HG03135 (cell line): Measurements from ENCODE around the gene PTPRN2.

Source experiments
- ATAC-seq: cut with Tn5 transposase; IDR thresholded peaks from one replicate; pipeline ENCODE4 v1.9.1; 2021; ENCODE audit warnings: mild to moderate bottlenecking, moderate library complexity; ENCODE audit not compliant: unreplicated experiment

Gene PTPRN2

DNA sequence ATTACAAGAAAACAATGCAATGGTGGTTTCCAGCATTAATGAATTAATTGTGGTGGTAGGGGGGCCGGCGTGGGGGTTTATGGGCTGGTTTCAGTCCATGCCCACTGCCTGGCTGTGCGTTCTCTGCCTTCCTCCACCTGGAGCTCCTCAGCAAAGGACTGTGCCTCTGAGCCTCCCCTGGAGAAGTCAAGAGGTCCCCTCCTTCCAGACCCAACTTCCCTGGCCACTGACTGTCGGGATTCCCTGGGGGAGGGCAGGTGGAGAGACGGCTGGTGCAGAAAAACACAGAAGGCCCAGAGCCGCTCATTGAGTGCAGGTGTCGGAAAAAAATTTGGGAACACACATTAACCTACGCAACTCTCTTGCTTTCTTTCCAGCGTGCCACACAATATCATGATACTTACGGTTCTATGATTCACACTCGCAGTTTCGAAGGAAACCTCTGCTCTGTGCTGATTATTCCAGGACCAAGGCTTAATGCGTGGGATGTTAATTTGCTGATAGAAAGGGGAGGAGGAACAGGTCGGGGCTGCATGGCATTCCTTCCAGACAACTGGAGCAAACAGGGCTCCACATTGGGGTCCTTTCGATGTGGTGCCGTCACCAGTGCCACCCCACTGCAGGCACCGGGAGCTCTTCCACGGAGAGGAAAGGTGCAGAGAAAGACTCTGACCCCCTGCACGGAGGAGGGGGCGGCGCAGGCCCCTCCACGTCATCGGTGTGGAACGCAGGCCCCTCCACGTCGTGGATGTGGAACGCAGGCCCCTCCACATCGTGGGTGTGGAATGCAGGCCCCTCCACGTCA is 744.1 kb downstream of the PTPRN2 start:
- ATAC-seq = no peak

- ATAC-seq = no peak
Observed at GRCh38 chr7:157841773-157842370, 745.8 kb downstream of the PTPRN2 start.

- no peak for ATAC-seq
Observed at GRCh38 chr7:157840914-157841772, 746.5 kb downstream of the PTPRN2 start.

DNA sequence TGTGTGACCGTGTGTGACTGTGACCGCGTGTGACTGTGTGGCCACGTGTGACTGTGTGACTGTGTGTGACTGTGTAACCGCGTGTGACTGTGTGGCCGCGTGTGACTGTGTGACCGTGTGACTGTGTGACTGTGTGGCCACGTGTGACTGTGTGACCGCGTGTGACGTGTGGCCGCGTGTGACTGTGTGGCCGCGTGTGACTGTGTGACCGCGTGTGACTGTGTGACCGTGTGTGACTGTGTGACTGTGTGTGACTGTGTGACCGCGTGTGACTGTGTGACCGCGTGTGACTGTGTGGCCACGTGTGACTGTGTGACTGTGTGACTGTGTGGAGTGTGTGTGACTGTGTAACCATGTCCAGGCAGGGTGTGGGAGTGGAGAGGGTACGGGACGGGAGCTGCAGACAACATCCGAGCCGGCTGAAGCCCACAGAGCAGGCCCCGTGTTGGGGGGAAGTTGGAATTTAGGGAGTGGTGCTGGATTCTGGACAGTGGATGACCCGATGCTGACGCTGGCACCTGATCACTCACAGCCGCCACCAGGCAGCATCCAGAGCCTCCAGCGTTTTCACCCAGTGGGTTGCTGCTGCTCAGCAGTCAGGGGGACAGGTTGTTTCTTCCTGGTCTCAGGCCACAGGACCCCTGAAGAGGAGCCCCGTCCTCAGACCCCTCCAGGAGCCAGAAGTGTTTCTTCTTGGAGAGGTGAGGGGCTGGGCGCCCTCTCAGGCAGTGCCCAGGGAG is 747.3 kb downstream of the PTPRN2 start:
- no peak for ATAC-seq

DNA sequence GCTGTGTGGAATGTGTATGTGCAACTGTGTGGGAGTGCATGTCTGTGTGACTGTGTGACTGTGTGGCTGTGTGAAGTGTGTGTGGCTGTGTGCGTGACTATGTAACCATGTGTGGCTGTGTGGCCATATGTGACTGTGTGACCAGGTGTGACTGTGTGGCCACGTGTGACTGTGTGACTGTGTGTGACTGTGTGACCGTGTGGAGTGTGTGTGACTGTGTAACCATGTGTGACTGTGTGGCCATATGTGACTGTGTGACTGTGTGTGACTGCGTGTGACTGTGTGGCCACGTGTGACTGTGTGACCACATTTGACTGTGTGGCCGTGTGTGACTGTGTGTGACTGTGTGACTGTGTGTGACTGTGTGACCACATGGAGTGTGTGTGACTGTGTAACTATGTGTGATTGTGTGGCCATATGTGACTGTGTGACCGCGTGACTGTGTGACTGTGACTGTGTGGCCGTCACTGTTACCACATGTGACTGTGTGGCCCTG is 747.9 kb downstream of the PTPRN2 start:
- no peak for ATAC-seq

- ATAC-seq = no peak
Observed at GRCh38 chr7:157839226-157839625, 748.4 kb downstream of the PTPRN2 start.

GRCh38 chr7:157837561-157837960 is 750.1 kb downstream of the PTPRN2 start:
- no peak for ATAC-seq

GRCh38 chr7:157837047-157837446 is 750.6 kb downstream of the PTPRN2 start:
- no peak for ATAC-seq

GRCh38 chr7:157834501-157835163 is 753.0 kb downstream of the PTPRN2 start:
- ATAC-seq = no peak

DNA sequence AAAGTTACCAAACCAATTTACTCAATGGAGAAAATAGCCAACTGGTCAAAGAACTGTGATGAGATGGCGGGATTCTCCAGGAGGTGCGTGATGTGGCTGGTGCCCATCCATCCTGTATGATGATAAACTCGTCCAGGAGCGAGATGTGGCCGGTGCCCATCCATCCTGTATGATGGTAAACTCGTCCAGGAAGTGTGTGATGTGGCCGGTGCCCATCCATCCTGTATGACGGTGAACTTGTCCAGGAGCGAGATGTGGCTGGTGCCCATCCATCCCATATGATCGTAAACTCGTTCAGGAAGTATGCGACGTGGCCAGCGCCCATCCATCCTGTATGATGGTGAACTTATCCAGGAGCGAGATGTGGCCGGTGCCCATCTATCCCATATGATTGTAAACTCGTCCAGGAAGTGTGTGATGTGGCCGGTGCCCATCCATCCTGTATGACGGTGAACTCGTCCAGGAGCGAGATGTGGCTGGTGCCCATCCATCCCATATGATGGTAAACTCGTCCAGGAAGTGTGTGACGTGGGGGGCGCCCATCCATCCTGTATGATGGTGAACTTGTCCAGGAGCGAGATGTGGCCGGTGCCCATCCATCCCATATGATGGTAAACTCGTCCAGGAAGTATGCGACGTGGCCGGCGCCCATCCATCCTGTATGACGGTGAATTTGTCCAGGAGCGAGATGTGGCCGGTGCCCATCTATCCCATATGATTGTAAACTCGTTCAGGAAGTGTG is 754.6 kb downstream of the PTPRN2 start:
- no peak for ATAC-seq

DNA sequence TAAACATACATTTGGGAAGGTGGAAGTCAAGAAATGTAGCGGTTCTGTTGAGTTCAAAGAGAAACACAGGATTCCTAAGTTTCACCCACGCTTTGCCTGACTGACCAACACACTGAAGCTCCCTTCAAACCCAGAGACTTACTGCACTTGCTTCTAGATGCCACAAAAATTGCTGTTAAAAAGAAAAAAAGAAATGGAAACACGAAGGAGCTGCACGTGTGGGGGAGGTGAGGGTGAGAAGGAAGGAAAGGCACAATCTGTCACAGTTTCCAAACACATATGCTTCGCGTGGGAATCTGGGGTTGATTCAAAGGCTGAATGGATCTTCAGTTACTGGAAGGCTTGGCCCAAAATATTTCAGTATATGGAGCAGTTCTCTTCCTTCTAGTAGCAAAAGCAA is 755.2 kb downstream of the PTPRN2 start:
- no peak for ATAC-seq

DNA sequence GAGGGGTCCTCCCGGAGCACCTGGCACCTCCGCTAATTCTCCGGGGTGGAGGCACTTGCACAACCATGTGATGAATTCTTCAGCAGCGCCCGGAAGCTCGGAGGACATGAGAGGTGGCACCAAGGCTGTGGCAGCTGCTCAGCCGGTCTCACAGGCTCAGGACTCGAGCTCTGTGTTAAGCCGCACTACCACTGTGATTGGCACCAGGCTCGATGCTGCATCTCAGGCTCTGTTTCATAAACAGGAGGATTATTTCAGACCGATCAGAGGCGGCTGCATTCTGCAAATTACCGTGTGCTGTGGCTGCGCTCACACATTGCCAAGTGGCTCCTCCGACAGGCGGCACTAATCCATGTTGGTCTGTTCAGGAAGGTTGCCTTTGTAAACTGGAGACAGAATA is 755.6 kb downstream of the PTPRN2 start:
- no peak for ATAC-seq

DNA sequence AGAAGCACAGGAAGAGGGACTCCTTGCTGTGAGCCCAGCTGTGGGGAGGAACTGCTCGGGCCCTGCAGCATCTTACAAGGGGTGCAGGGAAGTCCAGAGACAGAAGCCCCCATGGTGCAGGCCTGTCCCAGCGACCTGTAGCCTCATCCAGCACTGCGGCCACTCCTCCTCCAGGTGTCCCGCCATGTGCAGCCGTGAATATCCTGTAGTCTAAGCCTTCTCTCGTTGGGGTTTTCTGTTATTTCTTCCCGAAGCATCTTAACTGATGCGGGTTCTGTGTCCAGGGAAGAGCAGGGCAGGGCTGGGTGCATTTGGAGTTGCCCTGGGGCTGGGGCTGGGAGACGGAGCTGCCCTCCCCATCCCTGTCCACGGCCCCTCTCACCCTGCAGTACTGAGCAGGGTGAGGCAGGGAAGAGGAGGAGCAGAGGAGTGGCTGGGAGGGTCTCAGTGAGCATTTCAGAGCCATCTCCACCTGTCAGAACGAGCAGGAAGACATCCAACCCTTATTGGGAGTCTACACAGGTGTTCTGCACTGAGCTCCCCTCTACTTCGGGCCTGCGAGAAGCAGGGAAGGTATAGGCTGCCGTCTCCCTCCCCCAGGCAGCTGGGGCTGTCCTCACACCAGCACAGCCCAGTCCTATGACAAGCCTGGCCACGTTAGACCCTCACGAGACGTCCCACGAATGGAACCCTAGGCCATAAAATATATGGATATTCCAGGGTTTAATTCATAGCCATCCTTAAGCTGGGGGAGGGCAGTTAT is 756.3 kb downstream of the PTPRN2 start:
- no peak for ATAC-seq

DNA sequence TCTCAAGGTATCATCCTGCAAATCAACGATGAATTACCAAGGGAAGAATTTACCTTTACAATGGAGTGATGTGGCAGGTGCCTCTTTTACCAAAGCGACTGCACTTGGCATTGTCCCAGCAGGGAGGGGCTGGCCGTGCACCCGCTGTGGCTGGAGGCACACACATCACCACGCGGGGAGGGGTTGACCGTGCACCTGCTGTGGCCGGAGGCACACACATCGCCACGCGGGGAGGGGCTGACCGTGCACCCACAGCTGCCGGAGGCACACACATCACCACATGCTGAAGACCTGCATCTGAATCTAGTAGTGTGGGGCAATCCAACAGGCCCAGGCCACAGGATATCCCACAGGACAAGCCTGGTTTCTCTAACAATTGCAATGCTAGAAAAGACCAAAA is 757.3 kb downstream of the PTPRN2 start:
- ATAC-seq = no peak

- ATAC-seq = no peak
Observed at GRCh38 chr7:157829491-157829890, 758.1 kb downstream of the PTPRN2 start.

DNA sequence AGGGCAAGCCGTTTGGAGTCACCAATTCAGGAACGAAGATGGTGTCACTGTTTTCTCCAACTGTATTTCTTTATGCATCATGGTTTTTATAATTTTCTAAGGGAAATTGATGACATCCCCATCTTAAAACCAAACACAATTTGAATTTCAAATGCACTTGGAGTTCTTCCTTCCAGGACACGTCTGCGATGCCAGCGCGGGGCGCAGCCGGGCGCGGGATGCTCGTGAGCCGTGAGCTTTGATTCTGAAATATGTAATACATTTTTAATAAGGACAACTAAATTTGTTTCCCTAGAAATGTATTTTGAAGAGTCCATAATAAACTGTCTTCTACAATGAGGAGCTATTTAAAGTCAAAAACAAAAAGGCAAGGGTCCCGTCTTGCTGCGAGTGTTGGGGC is 758.7 kb downstream of the PTPRN2 start:
- ATAC-seq = no peak

DNA sequence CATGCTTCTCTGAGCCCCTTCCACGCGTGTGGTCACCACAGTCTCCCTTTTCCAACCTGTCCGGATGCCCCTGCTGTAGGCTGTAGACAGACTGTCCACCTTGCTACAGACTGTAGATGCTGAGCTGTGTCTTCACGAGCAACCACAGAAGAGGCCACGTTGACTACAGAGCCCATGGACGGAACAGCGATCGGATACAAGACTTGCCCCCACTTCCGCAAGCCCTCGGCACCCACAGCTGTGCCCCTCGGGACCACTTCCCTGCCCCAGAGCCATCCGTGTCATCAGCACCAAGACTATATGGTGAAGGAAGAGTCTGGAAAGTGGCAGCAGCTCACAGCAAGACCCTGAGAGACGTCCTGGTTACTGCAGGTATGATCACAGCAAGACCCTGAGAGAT is 759.4 kb downstream of the PTPRN2 start:
- ATAC-seq = no peak

DNA sequence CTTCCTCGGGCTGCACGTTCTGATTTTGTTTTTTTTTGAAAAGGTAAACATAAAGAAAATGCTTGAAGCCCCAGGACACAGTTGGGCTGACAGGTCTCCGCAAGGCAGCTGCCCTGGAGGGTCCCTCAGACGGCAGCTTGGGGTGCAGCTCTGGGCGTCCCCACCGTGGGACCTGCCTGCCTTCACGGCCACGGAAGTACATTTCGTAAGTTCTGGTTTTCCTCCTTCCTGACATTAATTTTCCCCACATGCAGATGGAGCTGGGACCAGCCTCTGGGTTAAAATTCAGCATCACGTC is 759.8 kb downstream of the PTPRN2 start:
- ATAC-seq = no peak
